ENCODE data around the gene TTI1.
"Not testable (repeated sequence)": the region's sequence is repeated elsewhere in the genome, so short reads cannot be mapped to it uniquely, and the experiment has no call there.

Gene TTI1

DNA sequence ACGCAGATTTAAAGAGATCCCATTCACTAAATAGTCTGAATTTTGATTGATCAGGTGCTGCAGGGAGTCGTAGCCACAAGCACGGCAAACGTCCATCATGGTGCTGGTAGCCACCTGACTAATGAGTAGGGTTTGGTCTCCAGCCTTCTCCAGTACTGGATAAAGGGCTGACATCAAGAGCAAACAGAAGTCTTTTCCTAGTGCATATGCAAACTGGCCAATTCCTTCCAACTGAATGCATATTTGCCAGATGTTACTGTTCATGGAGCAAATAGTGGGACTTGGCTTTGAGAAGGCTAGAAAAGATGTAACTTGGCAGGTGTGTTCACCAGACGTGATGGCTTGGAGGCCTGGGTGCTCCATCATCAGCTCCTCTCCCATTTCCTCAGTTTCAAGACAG lies 21.6 kb downstream of the TTI1 start:
- ChIA-PET CTCF (no interaction called here), POLR2A (no interaction called here)
- TF ChIP-seq, protein P1, sequence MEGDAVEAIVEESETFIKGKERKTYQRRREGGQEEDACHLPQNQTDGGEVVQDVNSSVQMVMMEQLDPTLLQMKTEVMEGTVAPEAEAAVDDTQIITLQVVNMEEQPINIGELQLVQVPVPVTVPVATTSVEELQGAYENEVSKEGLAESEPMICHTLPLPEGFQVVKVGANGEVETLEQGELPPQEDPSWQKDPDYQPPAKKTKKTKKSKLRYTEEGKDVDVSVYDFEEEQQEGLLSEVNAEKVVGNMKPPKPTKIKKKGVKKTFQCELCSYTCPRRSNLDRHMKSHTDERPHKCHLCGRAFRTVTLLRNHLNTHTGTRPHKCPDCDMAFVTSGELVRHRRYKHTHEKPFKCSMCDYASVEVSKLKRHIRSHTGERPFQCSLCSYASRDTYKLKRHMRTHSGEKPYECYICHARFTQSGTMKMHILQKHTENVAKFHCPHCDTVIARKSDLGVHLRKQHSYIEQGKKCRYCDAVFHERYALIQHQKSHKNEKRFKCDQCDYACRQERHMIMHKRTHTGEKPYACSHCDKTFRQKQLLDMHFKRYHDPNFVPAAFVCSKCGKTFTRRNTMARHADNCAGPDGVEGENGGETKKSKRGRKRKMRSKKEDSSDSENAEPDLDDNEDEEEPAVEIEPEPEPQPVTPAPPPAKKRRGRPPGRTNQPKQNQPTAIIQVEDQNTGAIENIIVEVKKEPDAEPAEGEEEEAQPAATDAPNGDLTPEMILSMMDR (IDR thresholded peaks at IDR 0.05; ENCODE audit: insufficient read depth, low read length, missing control alignments) = no peak
- H3K4me3 ChIP-seq (ENCODE audit: low read depth, low read length) = no peak overlapping the region
- DNase-seq (ENCODE audit: low read depth, low spot score) = no peak

DNA sequence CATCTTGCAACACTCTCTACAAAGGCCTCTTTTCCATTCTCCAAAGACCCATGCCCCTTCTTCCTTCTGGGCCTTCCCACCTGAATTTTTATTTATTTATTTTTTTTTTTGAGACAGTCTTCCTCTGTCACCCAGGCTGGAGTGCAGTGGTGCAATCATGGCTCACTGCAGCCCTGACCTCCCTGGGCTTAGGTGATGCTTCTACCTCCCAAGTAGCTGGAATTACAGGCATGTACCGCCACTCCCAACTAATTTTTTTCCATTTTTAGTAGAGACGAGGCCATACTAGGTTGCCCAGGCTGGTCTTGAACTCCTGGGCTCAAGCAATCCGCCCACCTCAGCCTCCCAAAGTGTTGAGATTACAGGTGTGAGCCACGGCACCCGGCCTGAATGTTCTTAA lies 23.8 kb downstream of the TTI1 start:
- H3K4me3 ChIP-seq (ENCODE audit: low read depth, low read length); POLR2A ChIA-PET; DNase-seq (ENCODE audit: low read depth, low spot score): not testable (repeated sequence)
- CTCF ChIA-PET = interaction anchor here (2.4 kb wide), 1 partner anchor 10 kb away, joined by 9 read pairs; no protein-coding TSS in a partner anchor

DNA sequence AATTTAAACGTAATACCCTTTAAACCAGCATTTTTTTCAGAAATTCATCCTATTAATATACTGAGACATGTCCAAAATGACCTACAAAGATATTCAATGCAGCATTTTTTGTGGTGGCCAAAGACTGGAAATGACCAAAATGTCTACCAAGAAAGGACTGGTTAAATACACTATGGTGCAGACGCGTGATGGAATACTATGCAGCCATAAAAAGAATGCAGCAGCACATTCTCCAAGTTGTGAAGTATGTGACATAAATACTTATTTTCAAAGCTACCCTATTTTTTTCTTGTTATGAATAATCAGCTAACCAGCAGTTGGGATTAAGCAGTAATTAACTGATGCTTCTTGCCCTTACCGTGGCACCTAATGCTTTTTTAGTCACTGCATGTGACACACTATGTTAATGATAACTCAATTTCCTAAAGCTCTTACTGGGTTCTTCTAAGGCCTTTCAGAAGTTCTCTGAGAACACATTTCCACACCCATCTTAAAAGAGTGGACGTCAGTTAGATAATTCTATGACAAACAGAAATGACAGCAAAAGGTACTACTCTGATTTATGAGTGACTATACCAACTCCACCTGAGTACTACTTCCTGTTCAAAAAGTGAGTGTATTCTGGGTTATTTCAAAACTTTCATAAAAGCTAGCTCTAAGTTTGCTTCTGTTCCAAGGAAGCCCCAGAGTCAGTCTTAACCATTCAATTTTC lies 24.9 kb downstream of the TTI1 start:
- no peak for DNase-seq (ENCODE audit: low read depth, low spot score)

DNA sequence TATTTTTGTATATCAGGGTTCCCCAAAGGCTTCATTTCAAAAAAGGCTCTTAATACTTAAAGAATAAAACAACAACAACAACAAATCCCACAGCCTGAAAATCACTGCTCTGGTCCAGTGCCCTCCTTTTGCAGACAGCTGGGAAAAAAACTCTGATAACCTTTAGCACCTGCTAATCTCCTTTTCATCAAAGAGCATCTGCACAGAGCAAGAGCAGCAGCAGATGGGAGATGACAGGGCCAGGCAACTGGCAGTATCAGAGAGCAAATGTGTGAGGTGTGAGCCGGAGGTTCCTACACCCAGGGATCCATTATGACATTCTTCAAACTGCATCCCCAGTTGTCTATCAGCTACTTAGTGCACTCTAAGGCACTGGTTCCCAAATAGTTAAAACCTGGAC lies 25.7 kb downstream of the TTI1 start:
- TF ChIP-seq, protein P1 (IDR thresholded peaks at IDR 0.05; ENCODE audit: insufficient read depth, low read length, missing control alignments) = no peak
- CTCF ChIA-PET = interaction anchor here (0.7 to 2.4 kb wide), 4 partner anchors 8 to 443 kb away, joined by 3 to 9 read pairs (median 4); no protein-coding TSS in a partner anchor
- POLR2A ChIA-PET = no interaction called here

More for the DNA sequence above, 24.9 kb downstream of the TTI1 start:
- ChIA-PET CTCF (interaction anchor here (1.1 to 2.4 kb wide), 2 partner anchors 9 to 48 kb away, joined by 3 to 9 read pairs; no protein-coding TSS in a partner anchor), POLR2A (no interaction called here)
- no peak overlapping the region for H3K4me3 ChIP-seq (ENCODE audit: low read depth, low read length)
- TF ChIP-seq, protein P1 (IDR thresholded peaks at IDR 0.05; ENCODE audit: insufficient read depth, low read length, missing control alignments) = no peak

DNA sequence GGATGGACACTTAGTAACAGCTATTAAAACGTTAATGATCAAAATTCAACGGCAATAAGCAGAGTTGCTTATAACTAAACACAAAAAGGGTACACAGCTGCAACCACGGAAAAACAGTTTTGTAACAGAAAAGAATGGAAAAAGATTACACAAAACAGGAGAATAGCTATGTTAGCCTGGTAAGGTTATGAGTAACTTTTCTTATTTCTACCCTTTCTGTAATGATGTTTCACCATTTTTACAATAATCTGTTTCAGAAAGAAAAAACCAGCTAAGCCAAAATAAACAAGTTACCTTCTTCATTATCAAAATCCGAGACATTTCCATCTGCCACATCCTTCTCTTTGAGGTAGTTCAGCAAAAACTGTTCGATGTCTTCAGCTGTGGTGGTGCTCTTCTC lies 27.4 kb downstream of the TTI1 start:
- no peak overlapping the region for H3K4me3 ChIP-seq (ENCODE audit: low read depth, low read length)
- ChIA-PET POLR2A (interaction anchor here (0.7 kb wide), 1 partner anchor 11 kb away, joined by 3 read pairs; no protein-coding TSS in a partner anchor), CTCF (interaction anchor here (1.0 to 2.8 kb wide), 4 partner anchors 13 to 442 kb away, joined by 3 to 14 read pairs (median 4); no protein-coding TSS in a partner anchor)
- TF ChIP-seq, protein P1 (IDR thresholded peaks at IDR 0.05; ENCODE audit: insufficient read depth, low read length, missing control alignments) = no peak
- no peak for DNase-seq (ENCODE audit: low read depth, low spot score)

More for the DNA sequence above, 25.7 kb downstream of the TTI1 start:
- DNase-seq (ENCODE audit: low read depth, low spot score) = no peak
- no peak overlapping the region for H3K4me3 ChIP-seq (ENCODE audit: low read depth, low read length)

DNA sequence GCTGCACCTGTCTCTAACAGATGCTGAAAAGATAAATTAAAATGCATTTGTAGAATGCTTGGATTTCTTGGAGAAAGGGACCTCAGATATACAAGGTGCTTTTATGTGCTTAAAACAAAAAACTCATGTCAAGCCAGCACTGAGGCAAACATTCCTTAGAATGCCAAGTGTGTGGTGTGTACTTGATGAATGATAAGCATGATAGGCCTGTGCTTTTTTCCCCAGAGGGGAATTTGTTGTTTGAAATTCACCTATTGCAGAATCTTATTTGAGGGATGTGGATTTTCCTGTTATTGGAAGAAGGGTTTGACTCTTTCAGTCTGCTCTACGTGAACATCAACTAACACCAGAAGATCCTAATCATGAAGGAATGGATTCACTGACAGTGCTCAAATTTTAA lies 28.8 kb downstream of the TTI1 start:
- H3K4me3 ChIP-seq (ENCODE audit: low read depth, low read length) = no peak overlapping the region
- CTCF ChIA-PET = interaction anchor here (1.7 to 2.8 kb wide), 2 partner anchors 12 to 15 kb away, joined by 4 to 14 read pairs; no protein-coding TSS in a partner anchor
- no peak for DNase-seq (ENCODE audit: low read depth, low spot score)
- POLR2A ChIA-PET = no interaction called here
- TF ChIP-seq, protein P1 (IDR thresholded peaks at IDR 0.05; ENCODE audit: insufficient read depth, low read length, missing control alignments) = no peak

Data from AG04449 (cell line).